CD14-positive monocyte (primary cell): ENCODE data around the gene ADAT1. TPM values are rescaled to one million over a fixed set of nuclear protein-coding genes. Genes with fewer than 3 reads are reported as not detected.
A peak's percentile ranks its signal among the peaks of the same experiment; 100 is the strongest.

Source experiments
- DNase-seq, 3 donors: peaks; one replicate each; pipeline ENCODE4 v3.0.0-alpha.2; 2011 to 2022
- H2AFZ ChIP-seq: 2 replicates; pipeline ENCODE4 v1.6.0; 2012; ENCODE audit warnings: mild to moderate bottlenecking, low read depth, low read length, inconsistent platforms; ENCODE audit not compliant: insufficient read depth, poor library complexity, severe bottlenecking
- H3K27ac ChIP-seq, 2 donors: 1 replicate in 1 of 2; 2 replicates in 1 of 2; pipeline ENCODE4 v1.5.1; 2012 to 2013; ENCODE audit warnings: low read length in 2 of 2, control low read depth in 1 of 2, inconsistent platforms in 1 of 2, low read depth in 1 of 2, mild to moderate bottlenecking in 1 of 2
- H3K27me3 ChIP-seq, 2 donors: one replicate each; pipeline versions ENCODE4 v1.6.0 to v1.6.1; 2011 to 2013; ENCODE audit warnings: low read length in 2 of 2; ENCODE audit not compliant: control insufficient read depth in 2 of 2, insufficient read depth in 2 of 2
- H3K36me3 ChIP-seq, 2 donors: replicated peaks in 1 of 2; 1 replicate in 1 of 2; 2 replicates in 1 of 2; pipeline versions ENCODE4 v1.5.1 to v1.6.1; 2012 to 2013; ENCODE audit warnings: low read length in 2 of 2, control low read depth in 1 of 2, inconsistent platforms in 1 of 2, mild to moderate bottlenecking in 1 of 2; ENCODE audit not compliant: insufficient read depth in 2 of 2, control insufficient read depth in 1 of 2
- H3K4me1 ChIP-seq, 2 donors: 1 replicate in 1 of 2; 2 replicates in 1 of 2; pipeline versions ENCODE4 v1.5.1 to v1.6.1; 2012 to 2013; ENCODE audit warnings: low read length in 2 of 2, control low read depth in 1 of 2, inconsistent platforms in 1 of 2, mild to moderate bottlenecking in 1 of 2, moderate library complexity in 1 of 2; ENCODE audit not compliant: insufficient read depth in 2 of 2, control insufficient read depth in 1 of 2
- H3K4me2 ChIP-seq: replicated peaks from 2 replicates; pipeline ENCODE3; 2012; ENCODE audit warnings: low read length, moderate library complexity, mild to moderate bottlenecking; ENCODE audit not compliant: poor library complexity, severe bottlenecking; ENCODE audit errors: extremely low read depth
- H3K4me3 ChIP-seq, 3 experiments: fragments of 200-600 bp in 1 of 3; sonication (generic) in 1 of 3; replicated peaks in 1 of 3; 1 replicate in 2 of 3; 2 replicates in 1 of 3; pipeline ENCODE4 v1.5.1; 2011 to 2013; ENCODE audit warnings: low read length in 3 of 3, mild to moderate bottlenecking in 3 of 3, control low read depth in 2 of 3, low read depth in 2 of 3, inconsistent platforms in 1 of 3, moderate library complexity in 1 of 3
- H3K79me2 ChIP-seq: 2 replicates; pipeline ENCODE4 v1.6.0; 2012; ENCODE audit warnings: mild to moderate bottlenecking, control low read depth, inconsistent platforms, low read length, moderate library complexity; ENCODE audit not compliant: insufficient read depth
- H3K9ac ChIP-seq: 2 replicates; pipeline ENCODE4 v1.6.0; 2017; ENCODE audit warnings: low read length, mild to moderate bottlenecking; ENCODE audit not compliant: insufficient read depth, poor library complexity, severe bottlenecking
- H3K9me3 ChIP-seq, 2 donors: replicated peaks in 1 of 2; 1 replicate in 1 of 2; 2 replicates in 1 of 2; pipeline versions ENCODE4 v1.5.1 to v1.6.1; 2012 to 2013; ENCODE audit warnings: low read length in 2 of 2, control low read depth in 1 of 2; ENCODE audit not compliant: control insufficient read depth in 1 of 2, insufficient read depth in 1 of 2
- H4K20me1 ChIP-seq: 2 replicates; pipeline ENCODE4 v1.6.0; 2012; ENCODE audit warnings: mild to moderate bottlenecking, low read length, control low read depth, moderate library complexity; ENCODE audit not compliant: insufficient read depth
- H3K27ac Mint-ChIP-seq, 7 donors: one replicate each; pipeline ENCODE4 v1.8.0; 2020; ENCODE audit warnings: mild to moderate bottlenecking in 7 of 7, mixed read lengths in 7 of 7, moderate library complexity in 6 of 7, inconsistent platforms in 2 of 7
- H3K27me3 Mint-ChIP-seq, 3 donors: one replicate each; pipeline ENCODE4 v1.8.0; 2021 to 2022; ENCODE audit warnings: low read depth in 3 of 3, mild to moderate bottlenecking in 3 of 3, mixed read lengths in 3 of 3, moderate library complexity in 3 of 3, inconsistent platforms in 1 of 3
- H3K36me3 Mint-ChIP-seq, 2 donors: one replicate each; pipeline ENCODE4 v1.8.0; 2020; ENCODE audit warnings: mixed read lengths in 2 of 2, inconsistent platforms in 1 of 2, mild to moderate bottlenecking in 1 of 2
- H3K4me1 Mint-ChIP-seq: one replicate; pipeline ENCODE4 v1.8.0; 2020; ENCODE audit warnings: mild to moderate bottlenecking, mixed read lengths
- H3K4me3 Mint-ChIP-seq, 2 donors: one replicate each; pipeline ENCODE4 v1.8.0; 2020; ENCODE audit warnings: mild to moderate bottlenecking in 2 of 2, mixed read lengths in 2 of 2, moderate library complexity in 1 of 2
- H3K9me3 Mint-ChIP-seq, 7 donors: one replicate each; pipeline ENCODE4 v1.8.0; 2020 to 2022; ENCODE audit warnings: mixed read lengths in 7 of 7, mild to moderate bottlenecking in 6 of 7, moderate library complexity in 6 of 7, inconsistent platforms in 2 of 7
- CTCF ChIP-seq: fragments of 200-600 bp; IDR thresholded peaks from one replicate; pipeline ENCODE4 v1.8.0; 2022; ENCODE audit warnings: antibody characterized with exemption, mild to moderate bottlenecking
- WGBS: methylation state at CpG from one replicate; pipeline ENCODE4 v1.1.5; 2013; ENCODE audit warnings: missing lambda C conversion rate; ENCODE audit not compliant: insufficient coverage; 5-methylcytosine and 5-hydroxymethylcytosine counted together
- intact Hi-C, 2 donors: fragments of 100-400 bp; cut with micrococcal nuclease; formaldehyde crosslinking; loops; one replicate each; pipeline versions ENCODE4 v1.15.0 to v1.15.1; 2023
- polyA plus RNA-seq, 3 donors: library from polyadenylated mRNA; depleted of rRNA in 1 of 3; unstranded in 2 of 3; stranded (reverse) in 1 of 3; fragments of 300-500 nt in 2 of 3; fragments of >200 nt in 1 of 3; fragmentation: Illumina TruSeq in 2 of 3; gene quantifications; 1 replicate in 2 of 3; 2 replicates in 1 of 3; pipeline ENCODE4 v1.2.3, GENCODE V29; 2012 to 2021

Gene ADAT1
- polyA plus RNA-seq, 3 donors = 16.8 to 18.9 (median 17.8) TPM

DNA sequence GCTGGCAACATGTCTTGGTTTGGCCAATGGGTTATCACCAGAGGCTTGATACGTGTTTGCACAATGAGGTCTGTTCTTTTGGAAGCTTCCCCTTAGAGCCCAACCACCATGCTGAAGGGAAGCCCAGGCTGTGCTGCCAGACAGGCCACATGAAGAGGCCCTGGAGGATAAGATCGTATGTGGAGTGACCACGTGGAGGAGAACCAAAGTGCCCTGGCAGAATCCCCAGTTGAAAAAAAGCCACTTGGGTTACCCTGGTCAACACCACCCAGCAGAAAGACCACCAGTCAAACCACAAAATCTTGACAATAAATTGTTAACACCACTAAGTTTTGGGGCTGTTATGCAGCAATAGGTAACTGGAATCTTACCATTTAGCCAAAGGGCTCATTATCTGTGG is 7.0 kb upstream of the ADAT1 start:
- Mint-ChIP-seq H3K27me3 (no peaks in the 10 kb centered on the region), H3K27ac (no peak overlapping the region), H3K36me3 (peaks cover 90 to 95% of the 10 kb centered on the region in 2 donors), H3K4me1 (peaks cover 5% of the 10 kb centered on the region), H3K4me3 (no peak overlapping the region), H3K9me3 (no peaks in the 10 kb centered on the region)
- Histone ChIP-seq H2AFZ (no peak overlapping the region), H3K27me3 (no peaks in the 10 kb centered on the region), H3K4me3 (no peak overlapping the region), H3K4me2 (no peak overlapping the region), H3K4me1 (no peaks in the 10 kb centered on the region), H3K9me3 (no peaks in the 10 kb centered on the region), H3K27ac (no peak overlapping the region), H3K9ac (no peak overlapping the region), H4K20me1 (no peaks in the 10 kb centered on the region), H3K79me2 (no peaks in the 10 kb centered on the region), H3K36me3 (peaks cover 84 to 99% of the 10 kb centered on the region in 2 donors)
- intact Hi-C loops = no loop called here
- WGBS = 86% methylated on average over 2 of the region's 3 CpGs
- no peak for TF ChIP-seq CTCF
- no peak for DNase-seq

DNA sequence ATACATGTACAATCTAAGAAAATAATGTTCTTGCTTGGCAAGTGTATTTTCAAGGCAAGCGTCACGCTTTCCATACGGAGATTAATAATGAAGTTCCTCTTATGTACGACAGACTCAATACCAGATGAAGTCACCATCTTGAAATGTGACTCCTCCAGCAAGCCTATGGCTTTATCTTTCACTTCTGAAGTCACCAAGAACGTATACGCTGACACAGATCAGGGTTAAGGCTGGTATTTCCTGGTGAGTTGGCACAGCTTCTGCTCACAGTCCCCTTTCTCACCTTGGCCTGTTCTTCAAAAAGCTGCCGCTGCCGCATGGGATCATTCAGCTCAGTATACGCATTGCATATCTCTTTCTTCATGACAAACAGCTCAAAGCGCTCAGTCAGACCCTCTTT is 6.1 kb upstream of the ADAT1 start:
- Mint-ChIP-seq H3K27ac (peak overlapping the region in 1 of 7 donors; percentile 35), H3K4me3 (no peak overlapping the region), H3K27me3 (no peaks in the 10 kb centered on the region), H3K4me1 (peaks cover 7% of the 10 kb centered on the region), H3K9me3 (no peaks in the 10 kb centered on the region), H3K36me3 (peaks cover 82 to 86% of the 10 kb centered on the region in 2 donors)
- Histone ChIP-seq H2AFZ (no peak overlapping the region), H3K27ac (no peak overlapping the region), H3K4me3 (no peak overlapping the region), H3K79me2 (no peaks in the 10 kb centered on the region), H4K20me1 (no peaks in the 10 kb centered on the region), H3K4me1 (no peaks in the 10 kb centered on the region), H3K9ac (no peak overlapping the region), H3K27me3 (no peaks in the 10 kb centered on the region), H3K36me3 (peaks cover 75 to 89% of the 10 kb centered on the region in 2 donors), H3K9me3 (no peaks in the 10 kb centered on the region), H3K4me2 (no peak overlapping the region)
- 94% methylated on average over 10 of the region's 10 CpGs for WGBS
- no peak for DNase-seq
- intact Hi-C loops = loop anchor here (10.0 kb wide), 2 partner anchors 164 to 194 kb away; partner anchors contain the start of genes TMEM170A (in 2 of the 2) and CFDP1 (in 1 of the 2)
- TF ChIP-seq CTCF = no peak
